ENCODE results near the gene MRTFA. TPM values are rescaled to one million over a fixed set of nuclear protein-coding genes. Genes with fewer than 3 reads are reported as not detected.

The MRTFA gene
- total and polyA plus RNA-seq, 9 of the 15 experiments (the other 6 are each of a cell fraction or from before 2014, with no cell fraction given) = 0.84 to 21.1 (median 3.7) TPM

DNA sequence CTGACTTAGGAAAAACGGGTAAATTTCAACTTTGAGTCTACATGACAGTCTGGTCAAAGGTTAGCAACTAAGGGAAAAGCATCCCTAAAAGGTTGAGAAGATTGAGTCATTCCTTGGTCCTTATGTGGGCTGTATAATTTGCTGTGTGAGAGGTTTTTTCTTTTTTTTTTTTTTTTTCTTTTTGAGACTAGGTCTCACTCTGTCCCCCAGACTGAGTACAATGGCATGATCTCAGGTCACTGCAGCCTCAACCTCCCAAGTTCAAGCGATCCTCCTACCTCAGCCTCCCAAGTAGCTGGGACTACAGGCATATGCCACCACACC, 101.4 kb downstream of the MRTFA start (continued):
- TF ChIP-seq SMARCB1 (IDR thresholded peaks at IDR 0.05; ENCODE audit: insufficient read length, low read depth) (no peak), DIDO1 (tag; IDR thresholded peaks at IDR 0.05; ENCODE audit: low read depth) (no peak)
- TF ChIP-seq, protein P1, sequence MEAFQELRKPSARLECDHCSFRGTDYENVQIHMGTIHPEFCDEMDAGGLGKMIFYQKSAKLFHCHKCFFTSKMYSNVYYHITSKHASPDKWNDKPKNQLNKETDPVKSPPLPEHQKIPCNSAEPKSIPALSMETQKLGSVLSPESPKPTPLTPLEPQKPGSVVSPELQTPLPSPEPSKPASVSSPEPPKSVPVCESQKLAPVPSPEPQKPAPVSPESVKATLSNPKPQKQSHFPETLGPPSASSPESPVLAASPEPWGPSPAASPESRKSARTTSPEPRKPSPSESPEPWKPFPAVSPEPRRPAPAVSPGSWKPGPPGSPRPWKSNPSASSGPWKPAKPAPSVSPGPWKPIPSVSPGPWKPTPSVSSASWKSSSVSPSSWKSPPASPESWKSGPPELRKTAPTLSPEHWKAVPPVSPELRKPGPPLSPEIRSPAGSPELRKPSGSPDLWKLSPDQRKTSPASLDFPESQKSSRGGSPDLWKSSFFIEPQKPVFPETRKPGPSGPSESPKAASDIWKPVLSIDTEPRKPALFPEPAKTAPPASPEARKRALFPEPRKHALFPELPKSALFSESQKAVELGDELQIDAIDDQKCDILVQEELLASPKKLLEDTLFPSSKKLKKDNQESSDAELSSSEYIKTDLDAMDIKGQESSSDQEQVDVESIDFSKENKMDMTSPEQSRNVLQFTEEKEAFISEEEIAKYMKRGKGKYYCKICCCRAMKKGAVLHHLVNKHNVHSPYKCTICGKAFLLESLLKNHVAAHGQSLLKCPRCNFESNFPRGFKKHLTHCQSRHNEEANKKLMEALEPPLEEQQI (IDR thresholded peaks at IDR 0.05) = no peak

DNA sequence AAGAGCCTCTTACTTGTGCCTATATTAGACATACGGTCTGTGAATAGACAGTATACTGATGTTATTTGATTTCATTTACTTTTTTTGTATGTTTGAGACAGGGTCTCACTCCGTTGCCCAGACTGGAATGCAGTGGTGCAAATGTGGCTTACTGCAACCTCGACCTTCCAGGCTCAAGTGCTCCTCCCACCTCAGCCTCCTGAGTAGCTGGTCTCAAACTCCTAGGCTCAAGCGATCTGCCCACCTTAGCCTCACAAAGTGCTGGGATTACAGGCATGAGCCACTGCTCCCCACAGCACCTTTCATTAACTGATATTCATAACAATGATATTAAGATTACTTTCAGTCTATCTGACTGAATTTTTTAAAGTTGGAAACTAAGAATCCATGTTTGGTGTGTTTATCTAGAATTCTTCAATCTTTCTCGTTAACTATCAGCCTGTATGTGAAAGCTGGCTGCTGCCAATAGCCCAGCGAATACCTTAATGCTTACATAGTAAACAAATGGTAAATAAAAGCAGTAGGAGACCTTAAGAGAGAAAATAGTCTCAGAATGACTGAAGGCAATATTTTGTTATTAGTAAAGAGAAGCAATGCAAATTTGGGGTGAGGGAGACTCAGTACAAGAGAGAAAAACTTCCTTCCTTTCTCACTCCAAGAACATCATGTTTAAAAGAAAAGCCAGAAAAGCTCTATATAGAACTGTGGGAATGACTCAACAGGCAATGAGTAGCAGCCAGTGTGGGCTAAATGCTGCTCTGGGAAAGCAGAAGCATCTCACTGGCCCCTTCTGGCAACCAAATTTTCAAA, 101.9 kb downstream of the MRTFA start:
- no peaks in the 10 kb centered on the region for H3K36me3 ChIP-seq (ENCODE audit: control insufficient read depth, insufficient read depth, low read length)
- peak overlapping the region; percentile 39; the same call in 1 of the 2 replicates for H3K4me2 ChIP-seq (ENCODE audit: insufficient read depth, low read length)
- in situ Hi-C loops (cut with MboI) (no loop called here), intact Hi-C loops (cut with micrococcal nuclease) (no loop called here)
- 8% methylated on average over 6 of the region's 6 CpGs for WGBS (ENCODE audit: insufficient coverage, low coverage, missing lambda C conversion rate)
- 0 out of 2 replicates have a peak overlapping the region, but pooled peaks have one; percentile 4 for H2AFZ ChIP-seq (ENCODE audit: low read depth, low read length)
- no peaks in the 10 kb centered on the region for H3K79me2 ChIP-seq (ENCODE audit: control insufficient read depth, insufficient read depth, low read length)
- H3K4me1 ChIP-seq (replicated peaks in 1 of 2; ENCODE audit: control insufficient read depth in 2 of 2, insufficient read depth in 2 of 2, low read length in 2 of 2) = peaks cover 0 to 27% of the 10 kb centered on the region in 2 experiments; a peak in 2 of 5 replicates
- H3K9me1 ChIP-seq (ENCODE audit: control insufficient read depth, insufficient read depth, low read length) = no peaks in the 10 kb centered on the region
- TF ChIP-seq, protein P2, sequence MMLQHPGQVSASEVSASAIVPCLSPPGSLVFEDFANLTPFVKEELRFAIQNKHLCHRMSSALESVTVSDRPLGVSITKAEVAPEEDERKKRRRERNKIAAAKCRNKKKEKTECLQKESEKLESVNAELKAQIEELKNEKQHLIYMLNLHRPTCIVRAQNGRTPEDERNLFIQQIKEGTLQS (IDR thresholded peaks at IDR 0.05) = 0 out of 2 replicates have a peak, but pooled peaks have one; percentile 15
- TF ChIP-seq, protein P2 (CRISPR knock-in tag; conservative IDR thresholded peaks at IDR 0.05) = no peak
- 0 out of 2 replicates have a peak, but pooled peaks have one; percentile 31 for TF ChIP-seq NFE2 (IDR thresholded peaks at IDR 0.05; ENCODE audit: low read depth)
- no peak for TF ChIP-seq ZNF347 (CRISPR knock-in tag; IDR thresholded peaks at IDR 0.05; ENCODE audit: low read depth)
- TF ChIP-seq, protein P3, sequence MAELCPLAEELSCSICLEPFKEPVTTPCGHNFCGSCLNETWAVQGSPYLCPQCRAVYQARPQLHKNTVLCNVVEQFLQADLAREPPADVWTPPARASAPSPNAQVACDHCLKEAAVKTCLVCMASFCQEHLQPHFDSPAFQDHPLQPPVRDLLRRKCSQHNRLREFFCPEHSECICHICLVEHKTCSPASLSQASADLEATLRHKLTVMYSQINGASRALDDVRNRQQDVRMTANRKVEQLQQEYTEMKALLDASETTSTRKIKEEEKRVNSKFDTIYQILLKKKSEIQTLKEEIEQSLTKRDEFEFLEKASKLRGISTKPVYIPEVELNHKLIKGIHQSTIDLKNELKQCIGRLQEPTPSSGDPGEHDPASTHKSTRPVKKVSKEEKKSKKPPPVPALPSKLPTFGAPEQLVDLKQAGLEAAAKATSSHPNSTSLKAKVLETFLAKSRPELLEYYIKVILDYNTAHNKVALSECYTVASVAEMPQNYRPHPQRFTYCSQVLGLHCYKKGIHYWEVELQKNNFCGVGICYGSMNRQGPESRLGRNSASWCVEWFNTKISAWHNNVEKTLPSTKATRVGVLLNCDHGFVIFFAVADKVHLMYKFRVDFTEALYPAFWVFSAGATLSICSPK (IDR thresholded peaks at IDR 0.05; ENCODE audit: borderline replicate concordance) = no peak
- ChIA-PET CTCF (ENCODE audit: low intra/inter-chr PET ratio) (no interaction called here), POLR2A (interaction anchor here (0.8 to 1.9 kb wide), 4 partner anchors 9 to 117 kb away, joined by 3 to 4 read pairs (median 4); no protein-coding TSS in a partner anchor)
- no peak overlapping the region for H3K9ac ChIP-seq (ENCODE audit: insufficient read depth in 1 of 2, low read depth in 2 of 2, low read length in 2 of 2)
- peak; percentile 11 for FAIRE-seq
- peak in 2 of 4 experiments; percentile 10 to 22 for DNase-seq (ENCODE audit: extremely low read depth in 1 of 4, low spot score in 3 of 4)
- no peak overlapping the region for H3K4me3 ChIP-seq
- BruUV-seq (replicated peaks) = no TSS peak
- no peaks in the 10 kb centered on the region for H3K9me3 ChIP-seq (replicated peaks; ENCODE audit: control insufficient read depth, insufficient read depth, low read depth, low read length)
- peak overlapping the region; percentile 58; the same call in 1 of the 3 replicates for H3K27ac ChIP-seq (ENCODE audit: extremely low read depth, low read depth, low read length)
- no peaks in the 10 kb centered on the region for H3K27me3 ChIP-seq (ENCODE audit: control insufficient read depth in 2 of 2, insufficient read depth in 2 of 2, low read length in 2 of 2)
- H4K20me1 ChIP-seq (replicated peaks; ENCODE audit: control insufficient read depth, insufficient read depth, low read length) = no peaks in the 10 kb centered on the region
- ATAC-seq = peak; percentile 76
